Neural progenitor cell (in vitro differentiated cells): Measurements from ENCODE around the gene HSD3B7.

Source experiments
- EZH2 ChIP-seq: fragments of 200-600 bp; sonication (generic); IDR thresholded peaks from 2 replicates; pipeline ENCODE4 v1.6.1; 2017; ENCODE audit warnings: antibody characterized with exemption, mild to moderate bottlenecking, moderate library complexity
- EZH2phosphoT487 ChIP-seq: fragments of 200-600 bp; sonication (generic); IDR thresholded peaks from 2 replicates; pipeline ENCODE4 v1.6.1; 2017; ENCODE audit warnings: antibody characterized with exemption
- TF ChIP-seq, protein P1 (sequence below): fragments of 200-600 bp; sonication (generic); IDR thresholded peaks from 2 replicates; pipeline ENCODE4 v1.5.1; 2017; ENCODE audit warnings: antibody characterized with exemption, mild to moderate bottlenecking

DNA sequence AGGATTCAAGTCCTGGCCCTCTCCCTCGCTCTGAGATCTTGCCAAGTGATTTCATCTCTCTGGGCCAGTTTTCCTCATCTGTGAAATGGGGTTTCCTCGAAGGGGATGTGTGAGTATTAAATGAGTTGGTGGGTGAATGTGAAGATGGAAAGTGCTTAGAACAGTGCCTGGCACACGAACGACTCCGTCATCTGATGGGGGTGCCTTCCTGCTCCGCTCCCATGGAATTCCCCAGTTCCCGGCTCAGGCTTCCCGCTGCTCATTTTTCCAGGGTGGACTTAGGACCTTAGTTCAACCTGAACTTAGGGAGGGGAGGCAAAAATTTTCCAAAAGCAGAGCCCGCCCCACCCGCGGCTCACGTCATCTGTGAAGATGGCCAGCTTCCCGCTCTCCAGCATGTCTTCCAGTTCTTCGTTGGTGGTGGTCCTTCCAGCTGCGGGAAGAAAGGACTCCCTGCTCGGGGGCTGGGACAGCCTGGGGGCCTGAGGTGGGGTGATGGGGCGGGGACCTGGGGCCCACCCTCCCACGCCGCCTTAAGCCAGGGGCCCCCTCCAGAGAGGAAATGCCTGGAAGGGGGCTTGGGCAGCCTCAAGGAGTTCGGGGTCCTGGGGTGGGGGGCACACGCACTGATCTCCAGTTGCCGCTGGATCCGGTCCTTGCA, 11.4 kb downstream of the HSD3B7 start:
- TF ChIP-seq, protein P1, sequence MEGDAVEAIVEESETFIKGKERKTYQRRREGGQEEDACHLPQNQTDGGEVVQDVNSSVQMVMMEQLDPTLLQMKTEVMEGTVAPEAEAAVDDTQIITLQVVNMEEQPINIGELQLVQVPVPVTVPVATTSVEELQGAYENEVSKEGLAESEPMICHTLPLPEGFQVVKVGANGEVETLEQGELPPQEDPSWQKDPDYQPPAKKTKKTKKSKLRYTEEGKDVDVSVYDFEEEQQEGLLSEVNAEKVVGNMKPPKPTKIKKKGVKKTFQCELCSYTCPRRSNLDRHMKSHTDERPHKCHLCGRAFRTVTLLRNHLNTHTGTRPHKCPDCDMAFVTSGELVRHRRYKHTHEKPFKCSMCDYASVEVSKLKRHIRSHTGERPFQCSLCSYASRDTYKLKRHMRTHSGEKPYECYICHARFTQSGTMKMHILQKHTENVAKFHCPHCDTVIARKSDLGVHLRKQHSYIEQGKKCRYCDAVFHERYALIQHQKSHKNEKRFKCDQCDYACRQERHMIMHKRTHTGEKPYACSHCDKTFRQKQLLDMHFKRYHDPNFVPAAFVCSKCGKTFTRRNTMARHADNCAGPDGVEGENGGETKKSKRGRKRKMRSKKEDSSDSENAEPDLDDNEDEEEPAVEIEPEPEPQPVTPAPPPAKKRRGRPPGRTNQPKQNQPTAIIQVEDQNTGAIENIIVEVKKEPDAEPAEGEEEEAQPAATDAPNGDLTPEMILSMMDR: no peak
- no peak for TF ChIP-seq EZH2
- TF ChIP-seq EZH2phosphoT487: no peak
